Vagina (tissue), 2 donors: Measurements from ENCODE around the gene SERPINE2. TPM values are rescaled to one million over a fixed set of nuclear protein-coding genes. Genes with fewer than 3 reads are reported as not detected.
A peak's percentile ranks its signal among the peaks of the same experiment; 100 is the strongest.

ENCODE experiments used
- DNase-seq, 2 donors: peaks; one replicate each; pipeline ENCODE4 v3.0.0-alpha.2; 2017; ENCODE audit errors: extremely low spot score in 2 of 2
- H3K27ac ChIP-seq: fragments of 200-600 bp; sonication (generic); one replicate; pipeline ENCODE4 v1.5.1; 2019
- H3K27me3 ChIP-seq: fragments of 200-600 bp; sonication (generic); one replicate; pipeline ENCODE4 v1.5.1; 2019
- H3K36me3 ChIP-seq, 2 donors: fragments of 200-600 bp; sonication (generic); one replicate each; pipeline ENCODE4 v1.5.1; 2017 to 2019
- H3K4me1 ChIP-seq: fragments of 200-600 bp; sonication (generic); one replicate; pipeline ENCODE4 v1.5.1; 2019
- H3K4me3 ChIP-seq, 2 donors: fragments of 200-600 bp; sonication (generic); 1 replicate in 1 of 2; 2 replicates in 1 of 2; pipeline ENCODE4 v1.5.1; 2016 to 2019
- H3K9me3 ChIP-seq: fragments of 200-600 bp; sonication (generic); one replicate; pipeline ENCODE4 v1.5.1; 2019
- POLR2A ChIP-seq, 2 donors: fragments of 450-650 bp; IDR thresholded peaks; one replicate each; pipeline ENCODE4 v1.6.1; 2017; ENCODE audit warnings: antibody characterized with exemption in 2 of 2, mild to moderate bottlenecking in 2 of 2, moderate library complexity in 2 of 2
- POLR2AphosphoS5 ChIP-seq, 2 donors: sonication (generic); formaldehyde crosslinking; IDR thresholded peaks; one replicate each; pipeline ENCODE4 v1.9.0; 2017; ENCODE audit warnings: antibody characterized with exemption in 2 of 2, mild to moderate bottlenecking in 2 of 2, low read depth in 1 of 2; ENCODE audit not compliant: insufficient read depth in 1 of 2
- intact Hi-C: fragments of 100-400 bp; cut with DNase I; formaldehyde crosslinking; loops from one replicate; pipeline ENCODE4 v1.15.1; 2023
- total RNA-seq: library from RNA; depleted of rRNA; stranded (reverse); fragments of >200 nt; gene quantifications from one replicate; pipeline ENCODE4 v1.2.3, GENCODE V29; 2016
- TF ChIP-seq, protein P1 (sequence below), 3 experiments: fragments of 450-650 bp in 2 of 3; fragments of 200-600 bp in 1 of 3; sonication (generic) in 1 of 3; IDR thresholded peaks; one replicate each; pipeline ENCODE4 v1.5.1; 2017 to 2019; ENCODE audit warnings: antibody characterized with exemption in 3 of 3, mild to moderate bottlenecking in 2 of 3, moderate library complexity in 2 of 3

SERPINE2 gene
- total RNA-seq, 1 donor from 2014 or later = 52.3 TPM

DNA sequence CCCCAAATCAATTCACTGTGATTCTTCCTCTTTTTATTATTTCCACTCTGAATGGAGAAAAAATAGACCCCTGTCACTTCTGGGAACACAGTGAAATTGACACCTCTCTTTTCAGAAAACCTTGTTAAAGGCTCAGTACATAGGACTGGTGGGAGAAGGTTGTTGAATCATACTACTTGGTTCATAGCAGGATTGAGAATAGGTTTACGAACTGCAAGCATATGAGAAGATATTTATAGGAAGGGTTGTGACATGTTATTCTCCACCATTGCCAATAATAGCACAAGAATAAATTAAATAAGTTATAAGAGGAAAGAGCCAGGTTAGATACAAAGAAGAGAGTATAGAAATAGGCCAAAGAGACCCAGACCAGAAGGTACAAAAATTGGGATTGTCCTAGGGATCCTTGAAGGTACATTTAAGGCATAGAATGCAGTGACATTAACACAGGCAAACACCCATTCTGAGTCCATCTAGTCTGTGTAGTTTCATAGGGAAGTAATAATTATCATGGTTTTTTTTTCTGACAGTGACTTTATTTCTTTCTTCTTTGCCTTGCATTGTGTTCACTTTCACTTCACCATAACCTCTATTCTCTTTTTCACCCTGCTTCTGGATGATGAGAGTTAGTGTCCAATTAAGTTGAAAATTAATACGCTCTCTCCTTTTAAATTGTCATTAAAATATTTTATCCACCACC lies 21.8 kb upstream of the SERPINE2 start:
- H3K4me1 ChIP-seq = peaks cover 9% of the 10 kb centered on the region
- no peak for DNase-seq
- H3K36me3 ChIP-seq = no peaks in the 10 kb centered on the region
- intact Hi-C loops = no loop called here
- H3K27me3 ChIP-seq = no peaks in the 10 kb centered on the region
- no peak overlapping the region for H3K4me3 ChIP-seq
- no peak for TF ChIP-seq POLR2A (IDR thresholded peaks at IDR 0.05)
- TF ChIP-seq, protein P1, sequence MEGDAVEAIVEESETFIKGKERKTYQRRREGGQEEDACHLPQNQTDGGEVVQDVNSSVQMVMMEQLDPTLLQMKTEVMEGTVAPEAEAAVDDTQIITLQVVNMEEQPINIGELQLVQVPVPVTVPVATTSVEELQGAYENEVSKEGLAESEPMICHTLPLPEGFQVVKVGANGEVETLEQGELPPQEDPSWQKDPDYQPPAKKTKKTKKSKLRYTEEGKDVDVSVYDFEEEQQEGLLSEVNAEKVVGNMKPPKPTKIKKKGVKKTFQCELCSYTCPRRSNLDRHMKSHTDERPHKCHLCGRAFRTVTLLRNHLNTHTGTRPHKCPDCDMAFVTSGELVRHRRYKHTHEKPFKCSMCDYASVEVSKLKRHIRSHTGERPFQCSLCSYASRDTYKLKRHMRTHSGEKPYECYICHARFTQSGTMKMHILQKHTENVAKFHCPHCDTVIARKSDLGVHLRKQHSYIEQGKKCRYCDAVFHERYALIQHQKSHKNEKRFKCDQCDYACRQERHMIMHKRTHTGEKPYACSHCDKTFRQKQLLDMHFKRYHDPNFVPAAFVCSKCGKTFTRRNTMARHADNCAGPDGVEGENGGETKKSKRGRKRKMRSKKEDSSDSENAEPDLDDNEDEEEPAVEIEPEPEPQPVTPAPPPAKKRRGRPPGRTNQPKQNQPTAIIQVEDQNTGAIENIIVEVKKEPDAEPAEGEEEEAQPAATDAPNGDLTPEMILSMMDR (IDR thresholded peaks at IDR 0.05) = no peak
- no peak for TF ChIP-seq POLR2AphosphoS5 (IDR thresholded peaks at IDR 0.05; ENCODE audit: insufficient read depth in 1 of 2, low read depth in 1 of 2)
- H3K27ac ChIP-seq = no peak overlapping the region
- H3K9me3 ChIP-seq = no peaks in the 10 kb centered on the region

DNA sequence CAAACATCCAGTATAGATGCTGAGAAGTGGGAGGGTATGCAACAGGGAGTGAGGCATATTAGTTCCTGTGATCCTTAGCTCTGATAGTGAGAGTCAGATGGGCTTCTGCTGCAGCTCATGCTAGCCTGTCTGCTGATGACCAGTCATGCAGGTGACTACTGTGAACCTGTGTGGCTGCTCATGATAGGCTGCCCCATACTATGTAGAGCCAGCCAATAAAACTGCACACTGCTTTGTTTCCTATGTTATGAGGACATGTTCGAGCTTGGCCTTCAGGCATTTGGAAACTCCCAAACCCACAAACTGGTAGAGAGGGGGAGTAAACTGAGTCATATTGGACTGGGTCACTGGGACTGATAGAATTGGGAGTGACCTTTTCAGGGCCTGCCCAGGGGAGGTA lies 20.1 kb upstream of the SERPINE2 start:
- TF ChIP-seq POLR2AphosphoS5 (IDR thresholded peaks at IDR 0.05; ENCODE audit: insufficient read depth in 1 of 2, low read depth in 1 of 2) = no peak
- TF ChIP-seq, protein P1 (IDR thresholded peaks at IDR 0.05) = no peak
- no peak for TF ChIP-seq POLR2A (IDR thresholded peaks at IDR 0.05)
- no peak for DNase-seq

DNA sequence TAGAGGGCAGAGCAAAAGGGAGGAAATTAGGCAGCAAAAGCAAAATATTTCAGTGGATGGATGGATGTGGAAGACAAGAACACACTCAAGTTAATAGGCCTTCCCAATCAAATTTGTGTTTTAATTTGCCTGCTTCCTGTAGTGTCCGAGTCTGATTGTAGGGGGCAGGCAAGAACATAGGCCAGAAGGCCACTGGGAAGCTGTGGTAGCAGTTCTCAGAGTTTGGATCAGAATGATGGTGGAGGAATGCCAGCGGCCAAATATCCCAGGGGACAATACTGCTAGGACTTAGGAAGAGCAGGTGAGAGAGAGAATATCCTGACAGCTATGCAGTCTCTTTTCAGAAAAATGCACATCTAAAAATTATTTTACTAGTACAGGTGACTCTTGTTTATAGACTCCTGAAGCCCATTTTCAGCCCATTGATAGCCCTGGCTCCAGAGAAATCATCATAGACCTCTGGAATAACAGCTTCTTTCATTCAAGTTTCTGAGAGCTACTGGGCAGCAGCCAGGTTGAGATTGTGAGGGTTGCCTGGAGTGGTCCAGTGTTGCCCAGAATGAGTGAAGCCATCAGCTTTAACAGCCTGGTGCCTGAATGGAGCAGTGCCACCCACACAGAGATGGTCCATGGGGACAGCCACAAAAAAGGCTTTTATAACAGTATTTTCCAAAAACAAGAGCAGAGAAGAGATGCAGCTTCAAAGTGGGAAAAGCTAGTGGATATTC lies 19.1 kb upstream of the SERPINE2 start:
- peak in 1 of 2 donors; percentile 7 for DNase-seq
- Histone ChIP-seq H3K36me3 (no peaks in the 10 kb centered on the region), H3K4me3 (no peak overlapping the region), H3K9me3 (no peaks in the 10 kb centered on the region), H3K27me3 (no peaks in the 10 kb centered on the region), H3K27ac (no peak overlapping the region), H3K4me1 (peaks cover 9% of the 10 kb centered on the region)
- TF ChIP-seq POLR2AphosphoS5 (IDR thresholded peaks at IDR 0.05; ENCODE audit: insufficient read depth in 1 of 2, low read depth in 1 of 2) (no peak), POLR2A (IDR thresholded peaks at IDR 0.05) (no peak)
- TF ChIP-seq, protein P1 (IDR thresholded peaks at IDR 0.05) = no peak
- intact Hi-C loops = no loop called here

More for the DNA sequence above, 20.1 kb upstream of the SERPINE2 start:
- Histone ChIP-seq H3K27ac (no peak overlapping the region), H3K9me3 (no peaks in the 10 kb centered on the region), H3K4me3 (no peak overlapping the region), H3K36me3 (no peaks in the 10 kb centered on the region), H3K27me3 (no peaks in the 10 kb centered on the region), H3K4me1 (peaks cover 9% of the 10 kb centered on the region)
- intact Hi-C loops = no loop called here

DNA sequence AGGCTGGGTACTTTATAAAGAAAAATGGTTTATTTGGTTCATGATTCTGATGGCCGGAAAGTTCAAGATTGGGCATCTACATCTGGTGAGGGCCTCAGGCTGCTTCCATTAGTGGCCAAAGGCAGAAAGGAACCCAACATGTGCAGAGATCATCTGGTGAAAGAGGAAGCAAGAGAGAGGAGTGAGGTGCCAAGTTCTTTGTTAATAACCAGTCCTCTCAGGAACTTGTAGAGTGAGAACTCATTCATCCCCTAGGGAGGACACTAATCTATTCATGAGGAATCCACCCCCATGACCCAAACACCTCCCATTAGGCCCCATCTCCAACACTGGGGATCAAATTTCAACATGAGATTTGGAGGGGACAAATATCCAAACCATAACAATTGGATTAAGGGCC lies 17.8 kb upstream of the SERPINE2 start:
- no peaks in the 10 kb centered on the region for H3K4me1 ChIP-seq
- no peaks in the 10 kb centered on the region for H3K9me3 ChIP-seq
- H3K27ac ChIP-seq = no peak overlapping the region
- TF ChIP-seq POLR2A (IDR thresholded peaks at IDR 0.05) (no peak), POLR2AphosphoS5 (IDR thresholded peaks at IDR 0.05; ENCODE audit: insufficient read depth in 1 of 2, low read depth in 1 of 2) (no peak)
- TF ChIP-seq, protein P1 (IDR thresholded peaks at IDR 0.05) = no peak
- H3K4me3 ChIP-seq = no peak overlapping the region
- H3K27me3 ChIP-seq = no peaks in the 10 kb centered on the region
- intact Hi-C loops = no loop called here
- H3K36me3 ChIP-seq = no peaks in the 10 kb centered on the region
- no peak for DNase-seq

DNA sequence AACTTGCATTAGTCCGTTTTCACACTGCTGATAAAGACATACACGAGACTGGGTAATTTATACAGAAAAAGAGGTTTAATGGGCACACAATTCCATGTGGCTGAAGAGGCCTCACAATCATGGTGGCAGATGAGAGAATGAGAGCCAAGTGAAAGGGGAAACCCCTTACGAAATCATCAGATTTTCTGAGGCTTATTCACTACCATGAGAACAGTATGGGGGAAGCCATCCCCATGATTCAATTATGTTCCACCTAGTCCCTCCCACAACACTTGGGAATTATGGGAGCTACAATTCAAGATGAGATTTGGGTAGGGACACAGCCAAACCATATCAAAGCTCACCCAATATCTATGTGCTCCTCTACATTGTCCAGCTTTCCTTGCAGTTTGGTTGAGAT lies 16.0 kb upstream of the SERPINE2 start:
- Histone ChIP-seq H3K27ac (no peak overlapping the region), H3K36me3 (no peaks in the 10 kb centered on the region), H3K4me3 (no peak overlapping the region), H3K9me3 (no peaks in the 10 kb centered on the region), H3K27me3 (no peaks in the 10 kb centered on the region), H3K4me1 (no peaks in the 10 kb centered on the region)
- TF ChIP-seq POLR2AphosphoS5 (IDR thresholded peaks at IDR 0.05; ENCODE audit: insufficient read depth in 1 of 2, low read depth in 1 of 2) (no peak), POLR2A (IDR thresholded peaks at IDR 0.05) (no peak)
- TF ChIP-seq, protein P1 (IDR thresholded peaks at IDR 0.05) = no peak
- intact Hi-C loops = no loop called here
- DNase-seq = peak in 1 of 2 donors; percentile 25
